Parathyroid adenoma (tissue), 2 donors: Measurements from ENCODE around the gene ANO10.

Source experiments
- H2AFZ ChIP-seq: fragments of 300-600 bp; sonication (generic); one replicate; pipeline ENCODE4 v1.7.0; 2017; ENCODE audit warnings: antibody characterized with exemption, mild to moderate bottlenecking
- H3K27ac ChIP-seq: fragments of 300-600 bp; sonication (generic); one replicate; pipeline ENCODE4 v1.7.0; 2017
- H3K27me3 ChIP-seq: fragments of 300-600 bp; sonication (generic); one replicate; pipeline ENCODE4 v1.7.0; 2017; ENCODE audit warnings: low read length; ENCODE audit not compliant: control insufficient read depth, insufficient read depth
- H3K36me3 ChIP-seq: fragments of 300-600 bp; sonication (generic); one replicate; pipeline ENCODE4 v1.7.0; 2017; ENCODE audit warnings: low read length; ENCODE audit not compliant: control insufficient read depth, insufficient read depth
- H3K4me1 ChIP-seq: fragments of 300-600 bp; sonication (generic); one replicate; pipeline ENCODE4 v1.7.0; 2017; ENCODE audit warnings: control low read depth
- H3K4me2 ChIP-seq: fragments of 300-600 bp; sonication (generic); one replicate; pipeline ENCODE4 v1.7.0; 2017; ENCODE audit warnings: low read length
- H3K4me3 ChIP-seq: fragments of 300-600 bp; sonication (generic); one replicate; pipeline ENCODE4 v1.7.0; 2017; ENCODE audit warnings: low read depth, low read length
- H3K79me2 ChIP-seq: fragments of 300-600 bp; sonication (generic); one replicate; pipeline ENCODE4 v1.7.0; 2017; ENCODE audit warnings: control low read depth
- H3K9ac ChIP-seq: fragments of 300-600 bp; sonication (generic); one replicate; pipeline ENCODE4 v1.7.0; 2017; ENCODE audit warnings: mild to moderate bottlenecking
- H3K9me3 ChIP-seq: fragments of 300-600 bp; sonication (generic); one replicate; pipeline ENCODE4 v1.7.0; 2017; ENCODE audit warnings: low read length; ENCODE audit not compliant: control insufficient read depth
- CTCF ChIP-seq: fragments of 300-600 bp; sonication (generic); IDR thresholded peaks from one replicate; pipeline ENCODE4 v1.7.0; 2017; ENCODE audit warnings: antibody characterized with exemption, mild to moderate bottlenecking
- donor health status: primary hyperparathyroidism.

The ANO10 gene

GRCh38 chr3:43328653-43329052 is 293.2 kb downstream of the ANO10 start:
- no peaks in the 10 kb centered on the region for H3K9me3 ChIP-seq
- H3K27me3 ChIP-seq: no peaks in the 10 kb centered on the region
- no peak overlapping the region for H3K4me2 ChIP-seq
- H3K79me2 ChIP-seq: peaks cover 16% of the 10 kb centered on the region
- H3K27ac ChIP-seq: no peak overlapping the region
- H3K4me1 ChIP-seq: peaks cover 10% of the 10 kb centered on the region
- H3K4me3 ChIP-seq: no peak overlapping the region
- H3K36me3 ChIP-seq: no peaks in the 10 kb centered on the region
- no peak overlapping the region for H2AFZ ChIP-seq
- no peak for TF ChIP-seq CTCF
- H3K9ac ChIP-seq: no peak overlapping the region

- Histone ChIP-seq H3K9me3 (no peaks in the 10 kb centered on the region), H2AFZ (no peak overlapping the region), H3K4me2 (no peak overlapping the region), H3K4me1 (peaks cover 10% of the 10 kb centered on the region), H3K4me3 (no peak overlapping the region), H3K27ac (no peak overlapping the region), H3K9ac (no peak overlapping the region), H3K27me3 (no peaks in the 10 kb centered on the region), H3K36me3 (no peaks in the 10 kb centered on the region), H3K79me2 (peaks cover 25% of the 10 kb centered on the region)
- TF ChIP-seq CTCF: no peak
These were observed 294.2 kb downstream of the ANO10 start for GRCh38 chr3:43327582-43327979.

GRCh38 chr3:43326891-43327581 is 294.8 kb downstream of the ANO10 start:
- Histone ChIP-seq H3K79me2 (peaks cover 27% of the 10 kb centered on the region), H3K27me3 (no peaks in the 10 kb centered on the region), H2AFZ (no peak overlapping the region), H3K36me3 (no peaks in the 10 kb centered on the region), H3K9ac (no peak overlapping the region), H3K4me2 (no peak overlapping the region), H3K9me3 (no peaks in the 10 kb centered on the region), H3K4me1 (peaks cover 10% of the 10 kb centered on the region), H3K27ac (peak overlapping the region; percentile 8), H3K4me3 (no peak overlapping the region)
- no peak for TF ChIP-seq CTCF

GRCh38 chr3:43323541-43323940 is 298.3 kb downstream of the ANO10 start:
- H3K79me2 ChIP-seq: peaks cover 43% of the 10 kb centered on the region
- H3K36me3 ChIP-seq: no peaks in the 10 kb centered on the region
- H3K9me3 ChIP-seq: no peaks in the 10 kb centered on the region
- no peak overlapping the region for H3K9ac ChIP-seq
- H3K4me1 ChIP-seq: peaks cover 10% of the 10 kb centered on the region
- H3K27ac ChIP-seq: no peak overlapping the region
- no peak for TF ChIP-seq CTCF
- no peaks in the 10 kb centered on the region for H3K27me3 ChIP-seq
- no peak overlapping the region for H2AFZ ChIP-seq
- no peak overlapping the region for H3K4me3 ChIP-seq
- H3K4me2 ChIP-seq: no peak overlapping the region

- Histone ChIP-seq H3K36me3 (no peaks in the 10 kb centered on the region), H2AFZ (no peak overlapping the region), H3K4me1 (peaks cover 7% of the 10 kb centered on the region), H3K9me3 (no peaks in the 10 kb centered on the region), H3K27me3 (no peaks in the 10 kb centered on the region), H3K4me2 (no peak overlapping the region), H3K79me2 (peaks cover 35% of the 10 kb centered on the region), H3K4me3 (no peak overlapping the region), H3K27ac (no peak overlapping the region), H3K9ac (no peak overlapping the region)
- no peak for TF ChIP-seq CTCF
These were observed 301.5 kb downstream of the ANO10 start for GRCh38 chr3:43320288-43320687.
